K562 (cell line): ENCODE data around the gene BRINP1. TPM values are rescaled to one million over a fixed set of nuclear protein-coding genes. Genes with fewer than 3 reads are reported as not detected.

Experiments used
- ATAC-seq: fragments of 200-7000 bp; cut with Tn5 transposase; 3 replicates; pipeline ENCODE4 v1.9.1; 2020; ENCODE audit warnings: moderate library complexity
- BruUV-seq: library from RNA; stranded (reverse); fragments of 400-500 nt; replicated peaks from 2 replicates; lab custom pipeline; 2021; lab: Mats Ljungman, UMichigan
- CTCF ChIA-PET: fragments of 300-600 bp; formaldehyde crosslinking; extraction: SDS; loops from one replicate; lab custom pipeline; 2021; ENCODE audit warnings: low intra/inter-chr PET ratio; lab: Yijun Ruan, JAX
- POLR2A ChIA-PET: fragments of 300-600, 350-650 bp; sonication (Branson Sonifier 250); formaldehyde crosslinking; extraction: SDS; loops from one replicate; lab custom pipeline; 2021; ENCODE audit warnings: antibody characterized with exemption, inconsistent platforms; lab: Yijun Ruan, JAX
- DNase-seq, 4 experiments: peaks; one replicate each; pipeline versions ENCODE4 v3.0.0 to v3.0.0-alpha.2; 2011 to 2018; ENCODE audit warnings: low spot score in 3 of 4, mixed read lengths in 3 of 4; ENCODE audit errors: extremely low read depth in 1 of 4
- FAIRE-seq: peaks from 2 replicates; lab custom pipeline; 2011; peaks lifted over from hg19 to GRCh38; lab: Jason Lieb, UNC
- H2AFZ ChIP-seq: 2 replicates; pipeline ENCODE4 v1.6.0; 2011; ENCODE audit warnings: low read depth, low read length, control low read depth, inconsistent platforms
- H3K27ac ChIP-seq: fragments of 200-600 bp; 3 replicates; pipeline ENCODE4 v1.8.0; 2011; ENCODE audit warnings: low read depth, mild to moderate bottlenecking, control low read depth, inconsistent platforms, low read length, moderate library complexity, mixed read lengths; ENCODE audit errors: extremely low read depth
- H3K27me3 ChIP-seq, 2 experiments: fragments of 300-600 bp in 1 of 2; 2 replicates in 1 of 2; 3 replicates in 1 of 2; pipeline versions ENCODE4 v1.6.0 to v1.8.0; 2011; ENCODE audit warnings: inconsistent platforms in 2 of 2, low read length in 2 of 2, mild to moderate bottlenecking in 1 of 2, mixed read lengths in 1 of 2, moderate library complexity in 1 of 2; ENCODE audit not compliant: control insufficient read depth in 2 of 2, insufficient read depth in 2 of 2
- H3K36me3 ChIP-seq: fragments of 300-600 bp; 3 replicates; pipeline ENCODE4 v1.8.0; 2011; ENCODE audit warnings: mild to moderate bottlenecking, low read length, inconsistent platforms; ENCODE audit not compliant: control insufficient read depth, insufficient read depth
- H3K4me1 ChIP-seq, 2 experiments: fragments of 200-600 bp in 1 of 2; replicated peaks in 1 of 2; 2 replicates in 1 of 2; 3 replicates in 1 of 2; pipeline versions ENCODE4 v1.5.1 to v1.8.0; 2011; ENCODE audit warnings: inconsistent platforms in 2 of 2, low read length in 2 of 2, mild to moderate bottlenecking in 1 of 2, mixed read lengths in 1 of 2, moderate library complexity in 1 of 2; ENCODE audit not compliant: control insufficient read depth in 2 of 2, insufficient read depth in 2 of 2
- H3K4me2 ChIP-seq: 2 replicates; pipeline ENCODE4 v1.6.1; 2011; ENCODE audit warnings: low read length, control low read depth, inconsistent platforms, mixed read lengths; ENCODE audit not compliant: insufficient read depth
- H3K4me3 ChIP-seq: fragments of 200-600 bp; sonication (generic), shearing (Covaris generic); 2 replicates; pipeline ENCODE4 v1.5.1; 2016; ENCODE audit warnings: control low read depth, inconsistent platforms
- H3K79me2 ChIP-seq: fragments of 200-600 bp; 3 replicates; pipeline ENCODE4 v1.8.0; 2011; ENCODE audit warnings: low read length, inconsistent platforms; ENCODE audit not compliant: control insufficient read depth, insufficient read depth
- H3K9ac ChIP-seq, 2 experiments: 2 replicates each; pipeline versions ENCODE4 v1.6.0 to v1.6.1; 2011; ENCODE audit warnings: low read depth in 2 of 2, low read length in 2 of 2, control low read depth in 1 of 2, inconsistent platforms in 1 of 2, mild to moderate bottlenecking in 1 of 2, mixed read lengths in 1 of 2; ENCODE audit not compliant: insufficient read depth in 1 of 2
- H3K9me1 ChIP-seq: one replicate; pipeline ENCODE4 v1.6.0; 2011; ENCODE audit warnings: inconsistent platforms, mild to moderate bottlenecking, low read length, moderate library complexity; ENCODE audit not compliant: control insufficient read depth, insufficient read depth
- H3K9me3 ChIP-seq: replicated peaks from 2 replicates; pipeline ENCODE4 v1.5.1; 2011; ENCODE audit warnings: low read depth, low read length, inconsistent platforms; ENCODE audit not compliant: control insufficient read depth, insufficient read depth
- H4K20me1 ChIP-seq: replicated peaks from 2 replicates; pipeline ENCODE4 v1.6.1; 2011; ENCODE audit warnings: low read length, inconsistent platforms, mixed read lengths; ENCODE audit not compliant: control insufficient read depth, insufficient read depth
- BDP1 ChIP-seq: IDR thresholded peaks from 3 replicates; pipeline ENCODE4 v1.6.1; 2011; ENCODE audit not compliant: insufficient read length, insufficient read depth
- CBX2 ChIP-seq: fragments of 200-600 bp; sonication (generic); IDR thresholded peaks from one replicate; pipeline ENCODE4 v1.6.1; 2012; ENCODE audit warnings: mild to moderate bottlenecking, low read length, inconsistent platforms; ENCODE audit not compliant: insufficient read depth, poor library complexity, severe bottlenecking
- CHCHD3 ChIP-seq: fragments of 250-450 bp; sonication (Bioruptor Pico); IDR thresholded peaks from 2 replicates; pipeline ENCODE4 v2.1.2; 2022; ENCODE audit warnings: mild to moderate bottlenecking
- FOSL1 ChIP-seq: fragments of 200-800 bp; sonication (Bioruptor generic); conservative IDR thresholded peaks from 2 replicates; pipeline ENCODE4 v1.6.1; 2016; ENCODE audit warnings: missing genetic modification characterization, missing compliant biosample characterization
- HDAC6 ChIP-seq: IDR thresholded peaks from 2 replicates; pipeline ENCODE4 v1.6.1; 2012; ENCODE audit warnings: low read depth, mild to moderate bottlenecking, control low read depth, inconsistent platforms, low read length, moderate library complexity
- HNRNPLL ChIP-seq: fragments of 200-400 bp; formaldehyde crosslinking; IDR thresholded peaks from 2 replicates; pipeline ENCODE4 v1.6.1; 2017; ENCODE audit warnings: low read length, low read depth, mild to moderate bottlenecking; ENCODE audit not compliant: poor library complexity, severe bottlenecking
- KAT8 ChIP-seq: fragments of 450-650 bp; IDR thresholded peaks from 2 replicates; pipeline ENCODE4 v1.6.1; 2016; ENCODE audit warnings: low read depth, mild to moderate bottlenecking
- L3MBTL2 ChIP-seq: fragments of 450-650 bp; IDR thresholded peaks from 2 replicates; pipeline ENCODE4 v1.6.1; 2016; ENCODE audit warnings: mild to moderate bottlenecking, moderate library complexity
- LCOR ChIP-seq: sonication (generic); formaldehyde crosslinking; IDR thresholded peaks from 2 replicates; pipeline ENCODE4 v1.8.0; 2022; ENCODE audit warnings: mild to moderate bottlenecking, missing genetic modification reagents
- PHF20 ChIP-seq: fragments of 450-650 bp; IDR thresholded peaks from 2 replicates; pipeline ENCODE4 v1.6.1; 2018; ENCODE audit not compliant: partially characterized antibody
- PPARD ChIP-seq: fragments of 250-450 bp; sonication (Bioruptor Pico); IDR thresholded peaks from 2 replicates; pipeline ENCODE4 v1.8.0; 2022; ENCODE audit warnings: inconsistent platforms, mild to moderate bottlenecking, moderate library complexity
- PRMT5 ChIP-seq: sonication (generic); formaldehyde crosslinking; IDR thresholded peaks from 2 replicates; pipeline ENCODE4 v1.5.0; 2020; ENCODE audit warnings: missing genetic modification reagents
- RFX1 ChIP-seq: fragments of 450-650 bp; IDR thresholded peaks from 2 replicates; pipeline ENCODE4 v1.6.1; 2016; ENCODE audit warnings: mild to moderate bottlenecking, moderate library complexity
- SAFB ChIP-seq: fragments of 200-400 bp; formaldehyde crosslinking; IDR thresholded peaks from 2 replicates; pipeline ENCODE4 v1.6.1; 2017; ENCODE audit warnings: low read depth, low read length, borderline replicate concordance
- SLC30A9 ChIP-seq: fragments of 250-450 bp; sonication (Bioruptor Pico); IDR thresholded peaks from 2 replicates; pipeline ENCODE4 v1.8.0; 2022; ENCODE audit warnings: mild to moderate bottlenecking, moderate library complexity
- ZNF785 ChIP-seq: fragments of 250-450 bp; sonication (Bioruptor Pico); IDR thresholded peaks from 2 replicates; pipeline ENCODE4 v1.4.0; 2020; ENCODE audit warnings: mild to moderate bottlenecking
- in situ Hi-C: fragments of 300-500 bp; cut with MboI; formaldehyde crosslinking; loops from 4 replicates; pipeline ENCODE4 v1.15.0; 2018; ENCODE audit warnings: inconsistent platforms, mixed read lengths
- intact Hi-C: fragments of 100-400 bp; cut with micrococcal nuclease; formaldehyde crosslinking; loops from 2 replicates; pipeline ENCODE4 v1.14.2; 2022
- polyA plus RNA-seq, 8 experiments: library from polyadenylated mRNA; depleted of rRNA in 4 of 8; stranded (reverse) in 5 of 8; unstranded in 3 of 8; fragments of >200 nt; fragmentation: Nextera tagmentation in 2 of 8; fragmentation: Illumina TruSeq in 1 of 8; extraction: Ambion mirVana in 2 of 8; extraction: Trizol in 1 of 8; gene quantifications; 2 replicates each; pipeline versions ENCODE4 v1.2.1 to v1.2.3, GENCODE V29; 2011 to 2014; ENCODE audit warnings: inconsistent platforms in 1 of 8, missing spikeins in 1 of 8
- total RNA-seq, 7 experiments: library from RNA; depleted of rRNA in 6 of 7; stranded (reverse); fragments of >200 nt in 6 of 7; fragmentation: Illumina TruSeq in 2 of 7; extraction: Trizol in 2 of 7; gene quantifications; 2 replicates each; pipeline versions ENCODE4 v1.2.1 to v1.2.3, GENCODE V29; 2011 to 2021; ENCODE audit warnings: low replicate concordance in 1 of 7
- TF ChIP-seq, protein P1 (sequence below): sonication (generic); formaldehyde crosslinking; IDR thresholded peaks from 2 replicates; pipeline ENCODE4 v1.5.0; 2020; ENCODE audit warnings: missing genetic modification reagents
- TF ChIP-seq, protein P2 (sequence below): sonication (generic); formaldehyde crosslinking; IDR thresholded peaks from 2 replicates; pipeline ENCODE4 v1.8.0; 2022; ENCODE audit warnings: mild to moderate bottlenecking, missing genetic modification reagents
- TF ChIP-seq, protein P3 (sequence below): fragments of 450-650 bp; formaldehyde crosslinking; IDR thresholded peaks from 2 replicates; pipeline ENCODE4 v1.4.0; 2022; ENCODE audit warnings: missing genetic modification characterization
- TF ChIP-seq, protein P4 (sequence below): fragments of 450-650 bp; formaldehyde crosslinking; IDR thresholded peaks from 2 replicates; pipeline ENCODE4 v1.4.0; 2020; ENCODE audit warnings: mild to moderate bottlenecking, moderate library complexity

Gene BRINP1
- total and polyA plus RNA-seq, 9 of the 15 experiments (the other 6 are each of a cell fraction or from before 2014, with no cell fraction given) = not detected

GRCh38 chr9:119160551-119160950 lies 208.7 kb downstream of the BRINP1 start:
- Histone ChIP-seq H3K9me1 (no peaks in the 10 kb centered on the region), H3K4me2 (no peak overlapping the region), H3K27ac (no peak overlapping the region), H3K79me2 (no peaks in the 10 kb centered on the region), H3K9ac (no peak overlapping the region), H3K4me1 (no peaks in the 10 kb centered on the region), H4K20me1 (no peaks in the 10 kb centered on the region), H3K27me3 (no peaks in the 10 kb centered on the region), H3K36me3 (no peaks in the 10 kb centered on the region), H3K4me3 (no peak overlapping the region), H3K9me3 (no peaks in the 10 kb centered on the region), H2AFZ (no peak overlapping the region)
- DNase-seq = no peak
- no TSS peak for BruUV-seq
- ATAC-seq = no peak
- intact Hi-C loops (no loop called here), in situ Hi-C loops (no loop called here)
- FAIRE-seq = no peak
- ChIA-PET POLR2A (no interaction called here), CTCF (no interaction called here)
- TF ChIP-seq, protein P1, sequence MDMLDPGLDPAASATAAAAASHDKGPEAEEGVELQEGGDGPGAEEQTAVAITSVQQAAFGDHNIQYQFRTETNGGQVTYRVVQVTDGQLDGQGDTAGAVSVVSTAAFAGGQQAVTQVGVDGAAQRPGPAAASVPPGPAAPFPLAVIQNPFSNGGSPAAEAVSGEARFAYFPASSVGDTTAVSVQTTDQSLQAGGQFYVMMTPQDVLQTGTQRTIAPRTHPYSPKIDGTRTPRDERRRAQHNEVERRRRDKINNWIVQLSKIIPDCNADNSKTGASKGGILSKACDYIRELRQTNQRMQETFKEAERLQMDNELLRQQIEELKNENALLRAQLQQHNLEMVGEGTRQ (CRISPR knock-in tag) = no peak
- TF ChIP-seq KAT8 (no peak), PRMT5 (no peak), RFX1 (no peak), HNRNPLL (no peak), CHCHD3 (CRISPR knock-in tag) (no peak), BDP1 (no peak), LCOR (CRISPR knock-in tag) (no peak), PPARD (CRISPR knock-in tag) (no peak), SLC30A9 (CRISPR knock-in tag) (no peak), ZNF785 (CRISPR knock-in tag) (no peak), SAFB (no peak), CBX2 (no peak), HDAC6 (no peak), FOSL1 (tag) (no peak), L3MBTL2 (no peak), PHF20 (no peak)
- TF ChIP-seq, protein P2, sequence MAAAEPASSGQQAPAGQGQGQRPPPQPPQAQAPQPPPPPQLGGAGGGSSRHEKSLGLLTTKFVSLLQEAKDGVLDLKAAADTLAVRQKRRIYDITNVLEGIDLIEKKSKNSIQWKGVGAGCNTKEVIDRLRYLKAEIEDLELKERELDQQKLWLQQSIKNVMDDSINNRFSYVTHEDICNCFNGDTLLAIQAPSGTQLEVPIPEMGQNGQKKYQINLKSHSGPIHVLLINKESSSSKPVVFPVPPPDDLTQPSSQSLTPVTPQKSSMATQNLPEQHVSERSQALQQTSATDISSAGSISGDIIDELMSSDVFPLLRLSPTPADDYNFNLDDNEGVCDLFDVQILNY (CRISPR knock-in tag) = no peak
- TF ChIP-seq, protein P3, sequence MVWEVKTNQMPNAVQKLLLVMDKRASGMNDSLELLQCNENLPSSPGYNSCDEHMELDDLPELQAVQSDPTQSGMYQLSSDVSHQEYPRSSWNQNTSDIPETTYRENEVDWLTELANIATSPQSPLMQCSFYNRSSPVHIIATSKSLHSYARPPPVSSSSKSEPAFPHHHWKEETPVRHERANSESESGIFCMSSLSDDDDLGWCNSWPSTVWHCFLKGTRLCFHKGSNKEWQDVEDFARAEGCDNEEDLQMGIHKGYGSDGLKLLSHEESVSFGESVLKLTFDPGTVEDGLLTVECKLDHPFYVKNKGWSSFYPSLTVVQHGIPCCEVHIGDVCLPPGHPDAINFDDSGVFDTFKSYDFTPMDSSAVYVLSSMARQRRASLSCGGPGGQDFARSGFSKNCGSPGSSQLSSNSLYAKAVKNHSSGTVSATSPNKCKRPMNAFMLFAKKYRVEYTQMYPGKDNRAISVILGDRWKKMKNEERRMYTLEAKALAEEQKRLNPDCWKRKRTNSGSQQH = no peak
- TF ChIP-seq, protein P4, sequence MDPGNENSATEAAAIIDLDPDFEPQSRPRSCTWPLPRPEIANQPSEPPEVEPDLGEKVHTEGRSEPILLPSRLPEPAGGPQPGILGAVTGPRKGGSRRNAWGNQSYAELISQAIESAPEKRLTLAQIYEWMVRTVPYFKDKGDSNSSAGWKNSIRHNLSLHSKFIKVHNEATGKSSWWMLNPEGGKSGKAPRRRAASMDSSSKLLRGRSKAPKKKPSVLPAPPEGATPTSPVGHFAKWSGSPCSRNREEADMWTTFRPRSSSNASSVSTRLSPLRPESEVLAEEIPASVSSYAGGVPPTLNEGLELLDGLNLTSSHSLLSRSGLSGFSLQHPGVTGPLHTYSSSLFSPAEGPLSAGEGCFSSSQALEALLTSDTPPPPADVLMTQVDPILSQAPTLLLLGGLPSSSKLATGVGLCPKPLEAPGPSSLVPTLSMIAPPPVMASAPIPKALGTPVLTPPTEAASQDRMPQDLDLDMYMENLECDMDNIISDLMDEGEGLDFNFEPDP (CRISPR knock-in tag) = no peak
